GF-D8 (cell line): ENCODE data around the gene SLC34A1.
"Not testable (repeated sequence)": the region's sequence is repeated elsewhere in the genome, so short reads cannot be mapped to it uniquely, and the experiment has no call there.

ENCODE experiments used
- DNase-seq: peaks from one replicate; lab custom pipeline; 2025; lab: John Stamatoyannopoulos, UW

SLC34A1 gene

GRCh38 chr5:177355162-177355867 is 28.9 kb upstream of the SLC34A1 start:
- DNase-seq, result no peak

- DNase-seq, result peak; percentile 75
Observed at GRCh38 chr5:177355868-177356168, 28.4 kb upstream of the SLC34A1 start.

GRCh38 chr5:177356746-177357145 is 27.5 kb upstream of the SLC34A1 start:
- no peak for DNase-seq

DNA sequence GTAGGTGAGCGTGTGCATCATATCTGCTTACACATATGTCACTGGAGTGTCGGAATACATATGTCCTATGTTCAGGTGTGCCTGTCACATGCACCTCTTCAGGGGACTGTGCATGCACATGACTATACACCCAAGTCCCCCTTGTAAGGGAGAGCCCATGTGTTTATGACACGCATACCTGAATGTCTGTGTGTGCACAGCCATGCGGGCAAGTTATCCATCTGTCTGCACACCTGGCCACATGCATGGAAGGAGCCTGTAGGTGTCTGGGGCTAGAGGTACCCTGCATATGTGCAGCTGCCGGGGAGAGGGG is 27.1 kb upstream of the SLC34A1 start:
- no peak for DNase-seq

GRCh38 chr5:177357459-177358351 is 26.5 kb upstream of the SLC34A1 start, which contains the start of gene RGS14:
Gene RGS14 (plus strand): TSS chr5:177357924. CDS start chr5:177358025, 101 bp downstream.
- DNase-seq, result peak; percentile 90

DNA sequence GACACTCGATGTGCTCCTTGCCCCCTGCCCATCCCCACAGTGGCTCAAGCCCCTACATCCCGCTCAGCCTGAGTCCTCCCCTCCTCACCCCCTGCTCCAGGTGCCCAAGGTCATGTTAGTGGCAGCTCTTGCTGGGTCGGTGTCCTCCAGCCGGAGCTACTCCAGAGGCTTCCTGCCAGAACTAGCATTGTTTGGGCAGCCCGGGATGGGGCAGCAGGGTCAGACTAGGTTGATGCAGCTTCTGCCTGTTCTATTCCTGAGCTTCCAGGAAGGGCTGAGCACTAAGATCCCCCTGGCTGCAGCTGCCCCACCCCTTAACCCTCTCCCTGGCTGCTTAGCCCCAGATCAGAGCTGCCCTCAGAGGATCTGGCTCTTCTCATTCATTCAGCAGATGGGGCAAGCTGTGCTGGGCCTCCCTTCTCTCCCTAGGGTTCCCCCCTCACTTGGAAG is 25.8 kb upstream of the SLC34A1 start:
- DNase-seq, result no peak

GRCh38 chr5:177359451-177359851 is 24.8 kb upstream of the SLC34A1 start:
- DNase-seq, result no peak

- no peak for DNase-seq
Observed at GRCh38 chr5:177359860-177360259, 24.4 kb upstream of the SLC34A1 start.

DNA sequence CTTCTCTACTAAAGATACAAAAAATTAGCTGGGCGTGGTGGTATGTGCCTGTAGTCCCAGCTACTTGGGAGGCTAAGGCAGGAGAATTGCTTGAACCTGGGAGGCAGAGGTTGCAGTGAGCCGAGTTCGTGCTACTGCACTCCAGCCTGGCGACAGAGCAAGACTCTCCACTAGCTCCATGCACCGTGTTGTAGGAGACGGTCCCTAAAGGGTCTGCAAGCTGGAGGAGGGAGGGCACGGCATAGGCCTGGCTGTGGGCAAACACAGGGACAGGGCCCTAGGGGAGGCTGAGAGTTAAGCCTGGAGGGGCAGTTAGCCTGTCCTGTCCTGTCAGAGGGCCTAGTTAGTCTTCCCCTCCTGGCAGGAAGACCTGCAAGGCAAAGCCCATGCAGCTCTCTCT is 23.5 kb upstream of the SLC34A1 start:
- not testable (repeated sequence) for DNase-seq

GRCh38 chr5:177361418-177362291 is 22.6 kb upstream of the SLC34A1 start:
- peak; percentile 24 for DNase-seq

GRCh38 chr5:177362292-177362609 is 22.0 kb upstream of the SLC34A1 start:
- no peak for DNase-seq

DNA sequence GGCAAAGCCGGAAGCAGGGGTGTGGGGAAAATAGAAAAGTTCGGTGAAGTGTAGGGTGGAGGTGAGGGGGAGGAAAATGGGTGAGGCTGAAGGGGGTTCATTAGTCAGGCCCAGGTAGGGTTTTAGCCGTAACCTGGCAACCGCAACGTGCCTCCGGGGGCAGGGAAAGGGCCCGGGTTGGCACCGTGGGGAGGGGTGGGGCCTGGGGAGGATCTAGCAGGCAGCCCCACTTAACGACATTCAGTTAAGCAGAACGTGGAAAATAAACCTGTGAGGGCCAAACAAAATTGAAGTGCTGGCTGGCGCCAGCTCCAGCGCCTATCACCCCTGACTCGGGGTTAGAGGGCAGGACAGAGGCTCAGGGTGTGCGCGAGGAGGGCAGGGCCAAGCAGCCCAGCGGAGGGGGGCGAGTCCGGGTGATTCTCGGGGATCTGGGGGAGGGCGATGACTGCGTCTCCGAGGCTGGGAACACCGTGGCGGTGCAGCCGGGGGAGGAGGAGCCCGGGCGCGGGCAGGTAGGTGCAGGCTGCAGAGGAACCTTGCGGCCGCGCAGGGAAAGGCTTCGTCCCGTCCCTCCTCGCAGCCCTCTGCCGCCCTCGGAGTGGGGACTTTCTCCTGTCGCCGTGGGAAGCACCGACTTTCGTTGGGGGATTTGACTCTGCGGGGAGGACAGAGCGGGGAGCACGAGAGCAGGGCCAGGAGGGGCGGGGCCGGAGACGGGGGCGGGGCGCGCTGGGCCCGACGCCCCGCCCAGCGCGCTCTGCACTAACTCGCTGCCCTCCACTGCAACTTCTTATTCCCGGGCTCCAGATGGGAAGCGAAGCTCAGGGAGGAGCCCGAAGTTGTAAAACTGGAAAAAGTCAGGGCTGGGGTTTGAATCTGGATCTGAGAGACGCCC is 21.4 kb upstream of the SLC34A1 start:
- no peak for DNase-seq

- no peak for DNase-seq
Observed at GRCh38 chr5:177363565-177363964, 20.7 kb upstream of the SLC34A1 start.

- DNase-seq, result no peak
Observed at GRCh38 chr5:177364159-177364962, 19.9 kb upstream of the SLC34A1 start.

GRCh38 chr5:177365845-177366527 is 18.2 kb upstream of the SLC34A1 start:
- no peak for DNase-seq

- DNase-seq, result no peak
Observed at GRCh38 chr5:177366528-177367322, 17.5 kb upstream of the SLC34A1 start.

GRCh38 chr5:177367323-177367848 is 16.8 kb upstream of the SLC34A1 start:
- DNase-seq, result no peak

GRCh38 chr5:177367981-177368868 is 16.0 kb upstream of the SLC34A1 start:
- DNase-seq, result no peak
